ENCODE results near the gene TREH.
"Not testable (repeated sequence)": the region's sequence is repeated elsewhere in the genome, so short reads cannot be mapped to it uniquely, and the experiment has no call there.

TREH gene

DNA sequence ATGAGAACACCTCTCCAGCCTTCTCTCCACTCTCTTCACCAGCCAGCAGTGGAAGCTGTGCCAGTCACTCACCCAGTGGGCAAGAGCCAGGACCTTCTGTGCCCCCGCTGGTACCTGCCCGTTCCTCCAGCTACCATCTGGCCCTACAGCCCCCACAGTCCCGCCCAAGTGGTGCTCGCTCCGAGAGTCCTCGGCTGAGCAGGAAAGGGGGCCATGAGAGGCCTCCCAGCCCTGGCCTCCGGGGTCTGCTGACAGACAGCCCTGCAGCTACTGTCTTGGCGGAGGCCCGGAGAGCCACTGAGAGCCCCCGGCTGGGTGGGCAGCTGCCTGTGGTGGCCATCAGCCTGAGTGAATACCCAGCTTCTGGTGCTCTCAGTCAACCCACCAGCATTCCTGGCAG is 51.9 kb downstream of the TREH start:
- DNase-seq, result no peak

DNA sequence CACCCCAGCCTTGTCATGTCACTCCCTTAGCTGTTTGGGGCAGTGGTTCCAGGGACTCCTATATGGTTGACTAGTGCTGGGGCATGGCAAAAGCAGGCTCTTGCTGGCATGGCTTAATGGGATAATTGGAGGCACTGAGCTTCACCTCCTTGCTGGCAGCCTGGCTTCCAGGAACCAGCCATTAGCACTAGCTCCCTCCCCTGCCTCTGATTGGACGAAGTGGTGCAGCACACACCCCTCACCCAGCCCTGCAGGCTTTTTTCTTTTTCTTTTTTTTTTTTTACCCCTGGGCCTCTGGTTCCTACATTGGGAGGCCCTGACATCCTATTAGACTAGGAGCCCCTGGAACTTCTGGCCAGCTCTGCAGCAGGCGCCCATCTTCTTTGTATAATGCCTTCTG is 53.5 kb downstream of the TREH start:
- DNase-seq, result no peak

DNA sequence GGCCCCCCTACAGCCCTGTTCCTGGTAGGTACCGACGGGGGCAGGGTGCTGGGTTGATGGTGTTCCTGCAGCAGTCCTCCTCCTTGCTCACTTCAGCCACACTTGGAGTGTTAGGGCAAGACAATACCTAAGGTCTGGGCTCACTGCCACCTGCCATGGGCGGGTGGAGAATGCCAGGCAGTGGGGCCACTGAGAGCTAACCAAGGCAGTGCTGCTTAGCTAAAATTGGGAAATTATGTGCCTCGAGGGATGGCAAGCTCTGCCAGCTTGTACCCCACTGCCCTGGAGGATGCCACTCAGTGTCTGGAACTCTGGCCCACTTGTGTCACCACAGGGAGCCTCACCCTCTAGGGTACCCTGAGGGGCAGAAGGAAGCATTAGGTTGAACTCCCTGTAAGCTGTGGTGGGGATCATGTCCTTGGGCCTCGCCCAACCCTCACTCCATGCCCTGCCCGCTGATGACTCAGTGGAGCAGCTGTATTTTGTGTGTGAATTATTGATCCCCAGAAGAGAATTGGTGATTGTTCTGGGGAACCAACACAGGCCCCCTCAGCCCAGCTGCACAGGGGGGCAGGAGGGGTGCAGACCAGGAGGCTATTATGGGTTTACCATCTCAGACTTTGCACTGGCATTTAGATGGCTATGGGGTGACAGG is 54.3 kb downstream of the TREH start:
- no peak for DNase-seq

DNA sequence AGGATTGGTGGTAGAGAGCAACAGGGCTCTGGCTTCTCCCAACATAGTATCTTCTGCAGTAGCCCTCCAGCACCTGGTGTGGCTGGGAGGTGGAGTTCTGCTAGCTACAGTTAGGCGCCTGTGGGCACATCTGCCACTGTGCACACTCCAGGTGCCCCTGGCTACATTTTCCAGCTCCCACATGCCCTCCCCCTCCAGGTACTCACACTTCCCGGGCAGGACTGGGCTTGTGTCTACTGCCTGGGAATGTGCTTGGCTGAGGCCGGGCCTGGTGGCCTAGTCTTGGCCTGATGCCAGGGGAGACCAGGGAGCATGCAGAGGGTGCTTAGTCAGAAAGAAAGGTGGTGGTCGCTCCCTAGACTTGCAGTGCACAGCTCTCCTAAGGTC is 56.2 kb downstream of the TREH start:
- no peak for DNase-seq

DNA sequence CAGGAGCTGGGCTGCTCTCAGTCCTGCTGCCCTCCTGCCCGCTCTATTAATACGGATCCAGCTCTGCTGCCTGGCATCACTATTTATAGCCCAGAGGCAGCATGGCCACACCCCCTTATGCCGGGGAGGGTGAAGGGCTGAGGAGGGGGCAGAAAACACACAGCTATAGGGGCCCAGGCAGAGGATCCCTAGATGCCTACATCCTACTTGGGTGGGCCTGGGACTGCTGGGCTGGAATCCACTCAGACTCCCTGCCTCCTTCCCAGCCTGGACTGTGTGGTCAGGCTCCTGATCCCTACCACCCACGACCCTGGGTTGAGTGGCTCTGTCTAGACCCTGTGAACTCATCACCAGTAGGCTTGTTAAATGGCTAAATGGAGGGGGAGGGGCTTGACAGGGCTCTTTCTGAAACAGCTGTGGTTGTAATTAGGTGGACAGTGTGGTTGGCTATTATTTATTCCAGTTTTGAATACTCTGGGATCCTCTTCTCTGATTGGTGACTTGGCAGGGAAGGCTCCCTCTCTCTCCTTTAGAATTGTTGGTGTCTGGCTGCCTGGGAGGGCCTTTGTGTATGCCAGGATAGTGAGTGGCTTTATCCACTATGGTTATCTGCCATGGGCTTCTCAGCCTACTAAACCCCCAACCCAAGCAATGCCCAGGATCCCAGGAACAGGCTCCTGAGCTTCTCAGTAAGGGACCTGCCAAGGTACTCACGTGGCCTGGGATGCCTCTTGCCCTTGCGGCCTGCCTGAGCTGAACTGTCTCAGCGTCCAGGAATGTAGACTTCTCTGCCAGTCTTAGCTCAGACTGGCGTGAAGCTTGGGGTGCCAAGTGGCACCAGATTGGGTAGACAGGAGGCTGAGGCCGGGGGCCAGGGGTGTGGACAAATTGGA is 56.8 kb downstream of the TREH start:
- no peak for DNase-seq

DNA sequence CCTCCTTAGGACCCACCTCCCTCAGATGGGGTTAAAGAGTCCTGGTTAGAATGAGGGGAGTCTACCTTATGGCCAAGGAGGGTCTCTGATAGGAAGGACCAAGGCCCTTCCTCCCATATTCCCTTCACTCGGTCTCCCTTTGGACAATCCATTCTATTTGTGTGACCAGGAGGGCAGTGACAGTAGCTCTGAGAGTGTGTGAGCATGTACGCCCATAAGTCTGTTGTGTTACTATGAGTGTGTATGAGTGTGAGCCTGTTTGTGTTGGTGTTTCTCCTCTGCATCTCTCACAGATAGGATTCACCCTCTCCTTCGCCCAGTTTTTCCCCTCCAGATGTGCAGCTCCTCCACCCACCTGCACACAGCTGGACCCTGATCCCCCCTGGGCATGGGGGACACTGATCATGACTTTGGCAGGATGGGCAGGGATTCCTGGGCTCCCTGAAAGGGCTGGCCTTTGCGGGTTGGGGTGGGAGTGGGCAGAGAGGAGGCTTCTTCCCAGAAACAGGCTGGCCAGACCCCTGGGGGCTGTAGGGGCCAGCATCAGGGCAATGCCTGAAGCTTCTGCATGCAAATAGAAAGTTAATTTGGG is 57.6 kb downstream of the TREH start:
- no peak for DNase-seq

DNA sequence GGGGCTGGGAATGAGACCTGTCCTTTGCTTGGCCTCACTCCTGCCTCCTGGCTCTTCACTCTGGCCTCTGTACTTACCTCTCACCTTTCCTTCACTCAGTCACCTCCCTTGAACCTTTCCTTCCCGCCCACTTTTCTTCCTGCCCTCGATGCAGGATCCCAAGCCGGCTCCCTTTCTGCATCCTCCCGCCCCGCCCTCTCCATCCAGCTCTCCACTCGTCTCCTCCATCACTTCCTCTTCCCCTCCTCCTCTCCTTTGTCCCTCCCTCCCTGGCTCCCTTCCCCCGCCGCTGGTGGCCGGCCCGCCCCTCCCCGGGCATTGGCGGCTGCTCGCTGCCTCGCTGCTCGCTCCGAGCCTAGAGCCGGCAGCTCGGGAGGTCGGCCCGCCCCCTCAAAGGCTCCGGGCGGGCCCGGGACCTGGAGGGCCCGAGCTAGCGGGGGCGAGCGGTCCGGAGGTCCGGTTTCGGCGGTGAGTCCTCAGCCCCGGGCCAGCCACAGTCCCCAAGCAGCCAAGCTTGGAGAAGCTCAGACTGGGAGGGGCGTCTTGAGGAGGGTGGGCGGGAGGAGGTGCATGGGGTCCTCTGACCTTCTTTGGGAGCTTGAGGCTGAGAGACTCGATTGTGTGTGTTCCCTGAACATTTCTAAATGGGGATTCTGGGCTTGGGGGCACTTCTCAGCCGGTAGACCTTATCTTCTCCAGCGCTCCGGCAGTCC is 58.2 kb downstream of the TREH start:
- peak; percentile 27 for DNase-seq

DNA sequence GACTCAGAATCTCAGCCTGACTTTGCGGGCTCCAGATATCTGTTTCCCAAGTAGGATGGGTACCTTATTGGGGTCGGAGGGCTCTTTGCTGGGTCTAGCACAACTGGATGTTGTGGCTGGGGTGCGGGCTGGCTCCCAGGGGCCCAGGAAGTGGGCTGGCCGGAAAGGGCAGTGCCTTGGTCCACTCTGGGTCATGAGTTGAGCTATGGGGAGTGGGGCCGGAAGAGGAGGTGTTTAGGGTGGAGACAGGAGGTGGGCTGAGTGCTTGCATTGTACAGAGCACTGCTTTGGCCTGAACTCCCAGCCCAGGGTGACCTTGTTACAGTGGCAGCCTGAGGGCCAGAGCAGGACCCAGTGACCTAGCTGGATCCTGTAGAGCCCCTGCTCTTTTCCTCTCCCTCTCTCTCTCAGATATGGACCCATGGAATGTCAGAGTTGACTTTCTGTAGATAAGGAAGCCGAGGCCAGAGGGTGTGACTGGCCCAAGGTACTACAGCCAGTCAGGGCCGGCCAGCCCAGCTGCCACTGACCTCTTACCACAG is 58.9 kb downstream of the TREH start:
- no peak for DNase-seq

DNA sequence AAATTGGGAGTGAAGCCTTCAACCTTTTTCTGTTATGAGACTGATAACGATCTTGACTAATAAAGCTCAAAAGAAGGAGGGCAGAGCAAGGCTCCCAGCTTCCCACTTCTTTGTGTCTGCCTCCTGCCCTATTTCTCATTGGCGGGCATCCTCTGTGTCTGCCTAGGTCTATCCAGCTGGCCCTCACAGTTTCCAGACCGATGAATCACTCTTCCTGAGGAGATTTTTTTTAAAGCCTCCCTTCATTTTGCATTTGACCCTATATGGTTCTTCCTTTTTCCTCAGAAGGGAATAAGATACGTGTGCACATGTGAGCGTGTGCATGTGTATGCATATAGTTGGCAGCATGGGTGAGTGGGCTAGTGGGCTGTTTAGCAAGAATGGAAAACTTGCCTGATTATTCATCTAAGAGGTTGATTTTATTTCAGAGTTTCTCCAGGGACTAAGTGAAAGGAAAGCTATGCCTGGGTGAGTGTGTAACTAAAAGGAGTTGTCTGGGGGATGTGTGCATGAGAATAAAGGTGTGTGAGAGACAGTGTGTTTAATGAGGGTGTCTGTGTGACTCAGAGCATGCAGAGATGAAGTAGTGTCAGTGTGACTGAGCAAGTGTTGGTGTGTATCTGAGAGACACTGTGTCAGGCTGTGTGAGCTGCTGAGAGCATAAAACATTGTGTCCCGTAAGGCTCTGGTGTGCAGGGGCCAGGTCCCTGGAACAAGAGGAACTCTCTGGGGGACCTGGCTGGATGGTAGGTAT is 59.8 kb downstream of the TREH start:
- no peak for DNase-seq

DNA sequence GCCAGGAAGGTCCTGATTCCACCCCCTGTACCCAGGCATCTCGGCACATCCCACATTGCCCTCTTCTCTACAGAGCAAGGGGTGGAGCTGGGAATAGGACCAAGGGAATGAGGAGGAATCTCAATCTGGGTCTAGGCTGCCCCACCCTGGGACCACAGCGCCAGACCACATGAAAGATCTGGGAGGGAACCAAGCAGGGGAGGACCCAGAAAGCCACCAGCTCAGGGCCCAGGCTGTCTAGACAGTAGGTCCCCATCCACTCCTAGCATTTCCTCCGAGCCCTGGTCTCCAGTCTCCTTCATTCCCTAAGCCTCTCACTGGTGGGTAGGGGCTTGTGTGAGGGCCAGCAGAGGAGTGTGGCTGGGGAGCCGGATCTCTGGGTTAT is 60.5 kb downstream of the TREH start:
- DNase-seq, result no peak

DNA sequence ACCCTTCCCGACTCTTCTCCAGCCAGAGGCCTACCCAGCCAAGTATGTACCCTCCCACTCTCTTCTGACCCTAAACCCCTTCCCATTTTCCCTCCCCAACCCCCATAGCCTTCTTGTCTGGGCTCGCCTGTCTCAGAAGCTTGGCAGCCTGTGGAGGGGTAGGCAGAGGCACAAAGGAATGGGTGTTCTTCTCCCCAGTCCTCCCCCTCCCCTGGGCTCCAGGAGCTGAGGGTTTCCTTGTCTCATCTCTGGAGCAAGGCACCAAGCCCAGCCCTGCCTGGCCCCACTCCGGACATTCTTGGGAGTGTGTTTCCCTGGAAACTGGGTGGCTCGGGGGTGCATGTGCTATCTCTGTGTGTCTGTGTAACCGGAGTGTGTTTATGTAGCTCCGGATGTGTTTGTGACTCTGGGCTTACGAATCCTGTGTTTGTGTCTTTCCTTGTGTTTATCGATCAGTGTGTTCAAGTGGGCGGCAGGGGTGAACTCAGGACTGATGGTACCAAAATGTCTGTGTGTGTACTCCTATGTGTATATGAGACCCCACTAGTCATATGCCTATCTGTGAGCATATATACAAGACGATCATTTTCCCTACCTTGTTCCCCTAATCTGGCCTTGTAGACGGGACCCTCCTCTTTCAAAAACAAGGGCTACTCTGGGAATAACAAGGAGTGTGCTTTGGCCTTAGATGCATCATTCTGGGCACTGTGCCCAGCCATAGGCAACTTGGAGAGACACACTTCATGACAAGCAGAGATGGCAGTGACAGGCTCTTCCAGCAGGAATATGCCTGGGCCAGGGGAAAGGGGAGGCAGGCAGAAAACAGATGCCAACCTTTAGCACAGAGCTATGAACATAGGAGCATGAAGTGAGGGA is 61.1 kb downstream of the TREH start:
- DNase-seq, result no peak

DNA sequence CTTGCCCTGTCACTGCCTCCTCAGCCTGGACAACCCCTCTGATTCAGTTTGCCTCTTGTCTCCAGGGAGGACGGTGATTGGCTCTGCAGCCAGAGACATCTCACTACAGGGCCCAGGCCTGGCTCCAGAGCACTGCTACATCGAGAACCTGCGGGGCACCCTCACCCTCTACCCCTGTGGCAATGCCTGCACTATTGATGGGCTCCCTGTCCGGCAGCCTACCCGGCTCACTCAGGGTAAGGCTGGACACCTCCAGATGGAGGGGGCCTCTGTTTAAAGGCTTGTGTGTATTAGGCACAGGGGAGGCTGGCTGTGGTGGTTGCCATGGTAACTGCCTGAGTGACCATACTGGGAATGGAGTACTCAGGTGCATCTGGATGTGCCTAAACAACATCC is 63.5 kb downstream of the TREH start:
- no peak for DNase-seq

DNA sequence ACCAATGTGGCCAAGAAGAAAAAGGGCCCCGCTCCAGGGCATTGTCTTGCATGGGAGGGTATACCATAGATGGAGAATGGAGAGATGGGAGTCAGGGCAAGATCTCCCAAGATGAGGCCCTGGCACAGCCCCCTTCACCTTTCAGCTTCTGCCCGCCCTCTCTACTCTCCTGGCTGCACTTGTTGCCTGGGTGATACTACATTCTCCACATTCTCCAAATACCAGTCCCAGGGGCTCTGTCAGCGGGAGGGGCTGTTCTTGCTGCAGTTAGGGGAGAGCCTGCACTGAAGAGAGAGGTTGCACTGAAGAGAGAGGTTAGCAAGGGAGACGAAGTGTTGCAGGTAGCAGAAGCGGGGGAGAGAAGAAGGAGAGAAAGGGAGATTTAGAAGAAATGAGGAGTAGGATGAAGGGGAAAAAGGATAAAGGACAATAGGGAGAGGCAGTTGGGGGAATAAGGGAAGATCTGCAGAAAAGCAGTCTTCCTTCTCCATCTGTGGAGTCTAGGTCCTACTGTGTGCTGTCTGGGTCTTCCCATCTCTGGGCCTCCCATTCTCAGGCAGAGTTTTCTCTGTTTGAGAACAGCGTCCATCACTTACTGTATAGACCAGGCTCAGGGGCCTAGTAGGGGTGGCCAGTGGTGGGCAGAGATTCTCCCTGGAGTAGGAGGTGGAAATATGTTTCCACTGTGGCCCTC is 64.0 kb downstream of the TREH start:
- no peak for DNase-seq

DNA sequence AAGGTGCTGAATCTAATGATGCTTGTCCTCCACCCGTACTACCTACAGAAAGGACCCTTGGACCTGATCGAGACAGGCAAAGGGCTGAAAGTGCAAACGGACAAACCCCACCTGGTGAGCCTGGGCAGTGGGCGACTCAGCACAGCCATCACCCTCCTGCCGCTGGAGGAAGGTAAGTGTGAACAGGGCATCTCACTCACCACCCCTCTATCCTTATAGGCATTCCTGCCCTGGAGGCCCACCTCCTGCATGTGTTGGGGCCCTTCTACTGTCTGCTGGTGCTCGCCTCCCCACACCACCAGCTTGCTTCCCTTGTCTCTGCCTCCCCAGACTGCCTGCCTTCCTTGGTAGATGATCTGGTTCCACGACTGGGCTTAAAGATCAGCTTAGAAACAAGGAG is 64.9 kb downstream of the TREH start:
- no peak for DNase-seq

DNA sequence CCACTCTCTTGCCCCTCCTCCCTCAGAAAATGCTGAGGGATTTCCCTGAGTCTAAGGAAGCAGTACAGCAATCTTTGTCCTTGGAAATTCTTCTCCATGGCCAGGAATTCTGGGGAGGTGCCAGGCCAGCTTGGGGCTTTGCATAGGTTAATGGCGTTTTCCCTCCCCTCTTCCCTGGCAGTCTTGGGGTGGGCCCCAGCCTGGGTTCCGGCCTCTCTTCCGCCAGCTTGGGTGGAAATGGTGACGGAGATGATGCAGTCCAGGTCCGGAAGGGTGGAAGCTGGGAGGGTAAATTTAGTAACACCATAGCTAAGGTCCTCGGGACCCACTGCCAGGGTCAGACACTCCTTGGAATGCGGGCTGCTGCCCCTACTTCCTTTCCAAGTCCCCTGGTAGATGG is 67.1 kb downstream of the TREH start:
- no peak for DNase-seq

DNA sequence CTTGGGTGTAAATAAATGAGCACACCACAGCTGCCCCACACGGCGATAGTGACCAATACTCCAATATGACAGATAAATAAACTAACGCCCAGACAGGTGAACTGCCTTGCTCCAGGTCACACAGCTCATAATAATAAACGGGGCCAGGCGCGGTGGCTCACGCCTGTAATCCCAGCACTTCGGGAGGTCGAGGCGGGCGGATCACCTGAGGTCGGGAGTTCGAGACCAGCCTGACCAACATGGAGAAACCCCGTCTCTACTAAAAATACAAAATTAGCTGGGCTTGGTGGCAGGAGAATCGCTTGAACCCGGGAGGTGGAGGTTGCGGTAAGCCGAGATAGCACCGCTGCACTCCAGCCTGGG is 68.0 kb downstream of the TREH start:
- DNase-seq, result not testable (repeated sequence)

DNA sequence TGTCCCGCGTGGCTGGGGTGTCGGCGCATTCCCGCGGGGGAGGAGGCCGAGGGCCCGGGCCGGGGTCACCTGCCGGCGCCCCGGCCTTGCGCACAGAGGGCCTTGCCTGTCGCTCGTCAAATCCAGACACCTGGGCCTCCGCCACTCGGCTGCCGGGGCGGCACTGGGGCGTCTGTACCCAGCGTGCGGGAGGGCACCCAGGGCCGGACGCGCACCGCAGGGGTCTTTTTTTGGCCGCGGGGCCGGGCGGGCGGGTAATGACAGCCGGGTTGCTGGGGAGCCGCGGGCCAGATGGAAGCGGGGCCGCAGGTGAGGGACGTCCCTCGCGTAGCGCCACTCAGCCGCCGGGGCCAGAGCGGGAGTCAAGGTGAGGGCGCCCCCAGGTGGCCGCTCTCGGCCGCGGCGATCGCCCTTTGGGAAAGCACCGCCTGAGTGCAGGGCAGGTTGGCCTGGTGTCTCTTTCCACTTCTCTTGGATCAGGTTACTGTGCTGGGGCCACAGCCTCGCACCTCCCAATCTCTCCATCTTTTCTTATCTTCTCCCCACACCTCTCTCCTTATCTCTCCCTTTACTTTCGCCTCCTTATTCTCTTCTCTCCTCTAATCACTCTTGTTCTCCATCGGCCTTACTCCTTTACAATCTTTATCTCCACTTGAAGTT is 68.5 kb downstream of the TREH start:
- peak; percentile 90 for DNase-seq

DNA sequence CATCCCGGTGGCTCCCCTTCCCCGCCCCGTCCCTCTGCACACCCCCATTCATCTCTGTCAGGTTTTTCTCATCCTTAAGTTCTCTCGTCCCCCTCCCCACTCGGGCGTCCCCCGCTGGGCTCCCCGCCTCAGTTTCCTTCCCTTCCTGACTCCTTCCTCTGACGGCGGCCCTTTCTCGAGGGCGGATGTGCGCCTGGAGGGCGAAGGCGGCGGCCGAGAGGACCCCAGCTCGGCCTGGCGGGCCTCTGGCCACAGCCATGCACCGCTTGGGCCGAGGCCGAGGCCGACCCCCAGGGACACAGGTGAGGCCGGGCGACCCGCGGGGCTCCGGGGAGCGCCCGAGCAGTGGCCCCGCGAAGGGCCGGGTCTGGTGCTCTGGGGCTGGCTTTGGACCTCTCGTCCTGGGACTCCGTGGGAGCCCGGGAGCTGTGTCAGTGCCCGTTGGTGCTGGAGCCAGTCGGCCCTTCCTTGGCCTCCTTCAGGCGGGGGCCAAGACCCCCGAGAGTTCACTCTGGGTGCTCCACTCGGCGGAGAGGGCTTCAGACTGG is 69.2 kb downstream of the TREH start:
- DNase-seq, result peak; percentile 27

DNA sequence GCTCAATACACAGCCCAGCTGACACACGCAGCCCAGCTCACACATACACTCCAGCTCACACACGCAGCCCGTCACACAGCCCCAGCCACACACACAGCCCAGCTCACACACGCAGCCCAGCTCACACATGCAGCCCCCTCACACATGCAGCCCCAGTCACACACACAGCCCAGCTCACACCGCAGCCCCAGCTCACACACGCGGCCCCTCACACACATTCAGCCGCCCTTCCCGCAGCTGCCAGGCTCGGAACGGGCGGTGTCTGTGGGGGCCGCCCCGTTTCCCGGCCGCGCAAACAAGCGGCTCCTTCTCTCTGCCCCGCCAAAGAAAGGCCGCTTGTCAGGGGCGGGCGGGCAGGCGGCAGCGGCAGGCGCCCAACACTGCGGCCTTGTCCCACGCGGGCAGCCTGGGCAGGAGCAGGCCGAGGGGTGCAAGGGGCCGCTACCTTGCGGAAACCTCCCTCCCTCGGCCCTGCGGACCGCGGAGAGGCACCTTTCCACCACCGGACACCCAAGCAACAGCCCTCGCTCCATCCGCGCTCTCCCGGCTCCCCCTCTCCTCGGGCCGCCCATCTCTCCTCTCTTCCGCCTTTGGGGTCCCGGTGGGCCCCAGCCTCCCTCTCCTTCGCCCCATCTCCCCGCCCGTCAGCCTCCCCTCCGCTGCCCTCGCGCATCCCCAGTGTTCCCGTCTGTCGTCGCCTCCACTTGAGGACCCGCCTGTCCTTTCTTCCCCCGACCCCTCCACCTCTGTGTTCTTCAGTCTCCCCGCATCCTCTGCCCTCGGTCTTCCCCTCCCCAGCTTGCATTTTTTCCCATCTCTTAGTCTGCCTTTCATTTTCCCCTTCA is 69.8 kb downstream of the TREH start:
- DNase-seq, result peak; percentile 37

Data from CD4-positive, alpha-beta T cell treated with Interleukin-17A for 4 hours (primary cell).